Measurements from ENCODE around the gene HOXC12.
A peak's percentile ranks its signal among the peaks of the same experiment; 100 is the strongest.

HOXC12 gene

GRCh38 chr12:53975064-53975471 lies 20.4 kb downstream of the HOXC12 start:
- no peak for TF ChIP-seq CTCF (conservative IDR thresholded peaks at IDR 0.05; ENCODE audit: low read depth)
- H3K27ac ChIP-seq: peak overlapping the region; percentile 39
- CTCF ChIA-PET: interaction anchor here (0.6 to 1.2 kb wide), 2 partner anchors 10 to 214 kb away, joined by 3 to 6 read pairs; partner anchors contain the start of gene HOXC10
- DNase-seq (ENCODE audit: low spot score): no peak
- POLR2A ChIA-PET (ENCODE audit: low non-redundant PET): no interaction called here

- no peak for DNase-seq (ENCODE audit: low spot score)
- no peak for TF ChIP-seq CTCF (conservative IDR thresholded peaks at IDR 0.05; ENCODE audit: low read depth)
- ChIA-PET POLR2A (ENCODE audit: low non-redundant PET) (no interaction called here), CTCF (interaction anchor here (0.6 to 1.2 kb wide), 3 partner anchors 9 to 226 kb away, joined by 3 to 6 read pairs (median 3); partner anchors contain the start of gene HOXC10)
- H3K27ac ChIP-seq: 0 out of 2 replicates have a peak overlapping the region, but pooled peaks have one; percentile 39
These were observed 20.9 kb downstream of the HOXC12 start for GRCh38 chr12:53975479-53976152.

- DNase-seq (ENCODE audit: low spot score): no peak
- ChIA-PET CTCF (interaction anchor here (1.0 kb wide), 1 partner anchor 225 kb away, joined by 3 read pairs; no protein-coding TSS in a partner anchor), POLR2A (ENCODE audit: low non-redundant PET) (interaction anchor here (0.7 kb wide), 1 partner anchor 24 kb away, joined by 4 read pairs; no protein-coding TSS in a partner anchor)
- no peak overlapping the region for H3K27ac ChIP-seq
- TF ChIP-seq CTCF (conservative IDR thresholded peaks at IDR 0.05; ENCODE audit: low read depth): no peak
These were observed 21.6 kb downstream of the HOXC12 start for GRCh38 chr12:53976172-53976822.

- ChIA-PET CTCF (interaction anchor here (0.6 to 1.0 kb wide), 3 partner anchors 29 to 231 kb away, joined by 3 to 6 read pairs (median 4); no protein-coding TSS in a partner anchor), POLR2A (ENCODE audit: low non-redundant PET) (interaction anchor here (0.7 kb wide), 1 partner anchor 24 kb away, joined by 4 read pairs; no protein-coding TSS in a partner anchor)
- no peak for DNase-seq (ENCODE audit: low spot score)
- TF ChIP-seq CTCF (conservative IDR thresholded peaks at IDR 0.05; ENCODE audit: low read depth): no peak
- H3K27ac ChIP-seq: no peak overlapping the region
These were observed 22.3 kb downstream of the HOXC12 start for GRCh38 chr12:53976823-53977595.

- no peak for TF ChIP-seq CTCF (conservative IDR thresholded peaks at IDR 0.05; ENCODE audit: low read depth)
- CTCF ChIA-PET: interaction anchor here (1.0 kb wide), 1 partner anchor 28 kb away, joined by 6 read pairs; no protein-coding TSS in a partner anchor
- no peak for DNase-seq (ENCODE audit: low spot score)
- POLR2A ChIA-PET (ENCODE audit: low non-redundant PET): no interaction called here
- no peak overlapping the region for H3K27ac ChIP-seq
These were observed 23.1 kb downstream of the HOXC12 start for GRCh38 chr12:53977596-53978445.
